SU-DHL-6 (cell line): Measurements from ENCODE around the gene ZNF532.

Experiments
- H2AFZ ChIP-seq: fragments of 200-600 bp; sonication (generic); 2 replicates; pipeline ENCODE4 v1.6.1; 2014; ENCODE audit warnings: low read depth, mild to moderate bottlenecking, moderate library complexity, mixed read lengths, antibody characterized with exemption, low read length; ENCODE audit not compliant: severe bottlenecking
- H3F3A ChIP-seq: fragments of 200-600 bp; shearing (Covaris generic); 2 replicates; pipeline ENCODE4 v1.6.0; 2016; ENCODE audit warnings: antibody characterized with exemption, mild to moderate bottlenecking; ENCODE audit not compliant: insufficient read depth
- H3K27ac ChIP-seq: fragments of 200-600 bp; sonication (generic); 2 replicates; pipeline ENCODE4 v1.5.1; 2016; ENCODE audit warnings: low read depth, mild to moderate bottlenecking, low read length, moderate library complexity, mixed read lengths
- H3K27me3 ChIP-seq: fragments of 200-600 bp; sonication (generic), shearing (Covaris generic); 2 replicates; pipeline ENCODE4 v1.6.0; 2014; ENCODE audit warnings: mild to moderate bottlenecking, low read length
- H3K36me3 ChIP-seq: fragments of 200-600 bp; sonication (generic); 2 replicates; pipeline ENCODE4 v1.6.1; 2014; ENCODE audit warnings: mild to moderate bottlenecking, low read length, mixed read lengths
- H3K4me2 ChIP-seq: fragments of 300-600, 200-600 bp; shearing (Covaris generic), sonication (generic); 2 replicates; pipeline ENCODE4 v1.6.0; 2014; ENCODE audit warnings: low read length, low read depth, mild to moderate bottlenecking; ENCODE audit not compliant: poor library complexity, severe bottlenecking
- H3K4me3 ChIP-seq: fragments of 200-600 bp; sonication (generic); 2 replicates; pipeline ENCODE4 v1.5.1; 2014; ENCODE audit warnings: antibody characterized with exemption, low read length, mild to moderate bottlenecking, mixed read lengths; ENCODE audit not compliant: insufficient read depth, poor library complexity, severe bottlenecking
- H3K79me2 ChIP-seq: fragments of 200-600 bp; sonication (generic); 2 replicates; pipeline ENCODE4 v1.6.1; 2014; ENCODE audit warnings: mild to moderate bottlenecking, low read length, moderate library complexity; ENCODE audit not compliant: insufficient read depth
- H3K9ac ChIP-seq: fragments of 200-600 bp; sonication (generic); 2 replicates; pipeline ENCODE4 v1.7.0; 2014; ENCODE audit warnings: mild to moderate bottlenecking, low read length
- H3K9me2 ChIP-seq: fragments of 200-600 bp; sonication (generic); replicated peaks from 2 replicates; pipeline ENCODE4 v1.6.1; 2014; ENCODE audit warnings: low read length; ENCODE audit not compliant: insufficient read depth
- H3K9me3 ChIP-seq: fragments of 200-600 bp; sonication (generic); 2 replicates; pipeline ENCODE4 v1.6.1; 2014; ENCODE audit warnings: low read length, mixed read lengths; ENCODE audit not compliant: insufficient read depth
- H4K20me1 ChIP-seq: fragments of 200-600 bp; sonication (generic); 2 replicates; pipeline ENCODE4 v1.6.1; 2014; ENCODE audit warnings: low read depth, mild to moderate bottlenecking, antibody characterized with exemption, low read length, moderate library complexity, mixed read lengths
- EZH2phosphoT487 ChIP-seq: fragments of 200-600 bp; sonication (generic), shearing (Covaris generic); conservative IDR thresholded peaks from 2 replicates; pipeline ENCODE4 v1.6.1; 2018; ENCODE audit warnings: mild to moderate bottlenecking, antibody characterized with exemption, low read length, moderate library complexity, mixed read lengths
- TF ChIP-seq, protein P1 (sequence below): fragments of 200-600 bp; sonication (generic); IDR thresholded peaks from one replicate; pipeline ENCODE4 v1.5.1; 2017; ENCODE audit warnings: antibody characterized with exemption, mild to moderate bottlenecking, low read length, moderate library complexity; ENCODE audit not compliant: insufficient read depth, poor library complexity, severe bottlenecking

Gene ZNF532

DNA sequence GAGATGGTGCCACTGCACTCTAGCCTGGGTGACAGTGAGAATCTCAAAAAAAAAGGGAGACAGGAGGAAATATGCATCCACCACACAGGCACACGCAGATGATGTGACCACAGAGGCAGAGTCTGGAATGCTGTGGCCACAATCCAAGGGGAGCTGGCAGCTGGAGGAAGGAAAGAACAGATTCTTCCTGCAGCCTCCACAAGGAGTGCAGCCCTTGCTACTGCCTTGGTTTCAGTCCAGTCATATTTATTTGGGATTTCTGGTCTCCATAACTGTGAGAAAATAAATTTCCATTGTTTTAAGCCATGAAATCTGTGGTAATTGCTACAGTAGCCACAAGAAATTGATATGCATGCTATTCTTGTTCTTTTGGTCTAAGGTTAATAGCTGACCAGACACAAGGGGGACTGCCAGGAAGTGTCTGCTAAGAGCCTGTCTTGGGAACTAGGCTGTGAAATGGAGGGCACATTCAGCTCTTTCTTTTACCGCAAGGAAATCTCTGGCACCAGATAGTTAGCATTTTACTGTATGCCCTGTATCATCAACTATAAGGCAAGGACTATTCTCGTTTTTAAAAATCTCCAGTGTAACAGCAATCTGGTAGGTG is 141.9 kb downstream of the ZNF532 start:
- Histone ChIP-seq H3K9me3 (no peaks in the 10 kb centered on the region), H3K79me2 (no peaks in the 10 kb centered on the region), H3K4me3 (no peak overlapping the region), H3K9ac (no peak overlapping the region), H3K9me2 (no peaks in the 10 kb centered on the region), H3K27me3 (no peaks in the 10 kb centered on the region), H3K36me3 (no peaks in the 10 kb centered on the region), H3F3A (no peaks in the 10 kb centered on the region), H4K20me1 (no peaks in the 10 kb centered on the region), H3K27ac (no peak overlapping the region), H2AFZ (no peak overlapping the region), H3K4me2 (no peak overlapping the region)
- TF ChIP-seq, protein P1, sequence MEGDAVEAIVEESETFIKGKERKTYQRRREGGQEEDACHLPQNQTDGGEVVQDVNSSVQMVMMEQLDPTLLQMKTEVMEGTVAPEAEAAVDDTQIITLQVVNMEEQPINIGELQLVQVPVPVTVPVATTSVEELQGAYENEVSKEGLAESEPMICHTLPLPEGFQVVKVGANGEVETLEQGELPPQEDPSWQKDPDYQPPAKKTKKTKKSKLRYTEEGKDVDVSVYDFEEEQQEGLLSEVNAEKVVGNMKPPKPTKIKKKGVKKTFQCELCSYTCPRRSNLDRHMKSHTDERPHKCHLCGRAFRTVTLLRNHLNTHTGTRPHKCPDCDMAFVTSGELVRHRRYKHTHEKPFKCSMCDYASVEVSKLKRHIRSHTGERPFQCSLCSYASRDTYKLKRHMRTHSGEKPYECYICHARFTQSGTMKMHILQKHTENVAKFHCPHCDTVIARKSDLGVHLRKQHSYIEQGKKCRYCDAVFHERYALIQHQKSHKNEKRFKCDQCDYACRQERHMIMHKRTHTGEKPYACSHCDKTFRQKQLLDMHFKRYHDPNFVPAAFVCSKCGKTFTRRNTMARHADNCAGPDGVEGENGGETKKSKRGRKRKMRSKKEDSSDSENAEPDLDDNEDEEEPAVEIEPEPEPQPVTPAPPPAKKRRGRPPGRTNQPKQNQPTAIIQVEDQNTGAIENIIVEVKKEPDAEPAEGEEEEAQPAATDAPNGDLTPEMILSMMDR: no peak
- no peak for TF ChIP-seq EZH2phosphoT487

DNA sequence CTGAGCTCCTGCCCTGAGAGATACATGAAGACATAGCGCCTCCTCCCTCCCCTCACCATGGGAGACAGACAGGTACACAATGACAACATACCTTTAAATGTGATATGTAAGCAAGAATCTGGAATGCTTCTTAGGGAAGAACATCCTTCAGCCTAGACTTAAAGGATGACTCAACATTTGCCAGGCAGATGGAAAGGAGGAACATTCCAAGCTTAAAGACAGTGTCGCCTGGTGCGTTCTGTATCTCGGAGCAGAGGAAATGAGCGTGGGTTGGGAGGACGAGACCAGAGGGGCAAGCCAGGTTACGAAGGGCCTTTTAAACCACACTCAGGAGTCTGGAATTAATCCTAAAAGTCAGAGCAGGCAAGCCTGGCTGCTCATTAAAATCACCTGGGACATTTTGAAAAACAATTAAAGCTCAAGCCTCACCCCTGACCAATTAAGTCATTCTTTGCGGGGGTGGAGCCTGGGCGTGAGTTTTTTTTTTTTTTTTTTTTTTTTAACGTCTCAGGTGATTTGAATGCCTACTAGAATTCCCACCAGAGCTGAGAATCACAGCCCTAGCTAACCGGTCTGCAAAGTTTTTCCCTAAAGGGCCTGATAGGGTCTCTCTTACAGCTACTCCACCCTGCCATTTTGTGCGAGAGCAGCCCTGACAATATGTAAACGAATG is 143.8 kb downstream of the ZNF532 start:
- TF ChIP-seq, protein P1: no peak
- TF ChIP-seq EZH2phosphoT487: no peak
- no peaks in the 10 kb centered on the region for H4K20me1 ChIP-seq
- H2AFZ ChIP-seq: no peak overlapping the region
- H3K9ac ChIP-seq: no peak overlapping the region
- H3K9me3 ChIP-seq: no peaks in the 10 kb centered on the region
- H3K4me2 ChIP-seq: no peak overlapping the region
- no peaks in the 10 kb centered on the region for H3K36me3 ChIP-seq
- no peaks in the 10 kb centered on the region for H3K27me3 ChIP-seq
- H3K9me2 ChIP-seq: no peaks in the 10 kb centered on the region
- H3K79me2 ChIP-seq: no peaks in the 10 kb centered on the region
- no peak overlapping the region for H3K27ac ChIP-seq
- no peak overlapping the region for H3K4me3 ChIP-seq
- H3F3A ChIP-seq: peaks cover 7% of the 10 kb centered on the region; the same call in 1 of the 2 replicates

DNA sequence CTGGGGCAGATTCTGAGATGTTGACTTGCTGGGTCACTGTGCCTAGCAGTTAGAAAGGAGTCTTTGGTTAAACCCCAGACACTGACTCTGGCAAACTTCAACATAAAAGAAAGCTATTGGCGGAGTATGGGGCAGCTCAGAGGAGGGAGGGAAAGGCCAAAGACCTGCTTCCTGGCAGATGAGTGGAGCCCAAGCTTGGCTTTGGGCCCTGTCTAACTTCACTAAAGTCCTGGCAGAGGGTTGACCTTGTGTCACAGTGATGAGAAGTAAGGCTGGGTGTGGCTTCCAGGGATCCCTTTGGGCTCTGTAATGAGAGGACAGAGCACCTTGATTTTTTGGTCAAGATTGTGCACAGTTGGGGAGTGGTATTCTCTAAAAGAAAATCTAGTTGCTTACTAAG is 145.2 kb downstream of the ZNF532 start:
- Histone ChIP-seq H3K36me3 (no peaks in the 10 kb centered on the region), H3K79me2 (no peaks in the 10 kb centered on the region), H3K9me3 (no peaks in the 10 kb centered on the region), H3K27ac (no peak overlapping the region), H2AFZ (no peak overlapping the region), H3F3A (peaks cover 7% of the 10 kb centered on the region; the same call in 1 of the 2 replicates), H3K9ac (no peak overlapping the region), H3K4me2 (no peak overlapping the region), H3K9me2 (no peaks in the 10 kb centered on the region), H3K27me3 (no peaks in the 10 kb centered on the region), H4K20me1 (no peaks in the 10 kb centered on the region), H3K4me3 (no peak overlapping the region)
- no peak for TF ChIP-seq EZH2phosphoT487
- TF ChIP-seq, protein P1: no peak
